Subcutaneous adipose tissue (tissue), 4 donors: ENCODE measurements around the gene CLEC20A. TPM values are rescaled to one million over a fixed set of nuclear protein-coding genes. Genes with fewer than 3 reads are reported as not detected.

Source experiments
- total RNA-seq, 4 donors: library from RNA; depleted of rRNA; stranded (reverse); fragments of >200 nt; gene quantifications; one replicate each; pipeline ENCODE4 v1.1.0, GENCODE V29; 2016
- TF ChIP-seq, protein P1 (sequence below): fragments of 450-650 bp; IDR thresholded peaks from one replicate; pipeline ENCODE4 v1.5.1; 2016; ENCODE audit warnings: low read depth, mild to moderate bottlenecking, control low read depth, antibody characterized with exemption, moderate library complexity

CLEC20A gene
- total RNA-seq, 4 donors from 2014 or later: not detected

DNA sequence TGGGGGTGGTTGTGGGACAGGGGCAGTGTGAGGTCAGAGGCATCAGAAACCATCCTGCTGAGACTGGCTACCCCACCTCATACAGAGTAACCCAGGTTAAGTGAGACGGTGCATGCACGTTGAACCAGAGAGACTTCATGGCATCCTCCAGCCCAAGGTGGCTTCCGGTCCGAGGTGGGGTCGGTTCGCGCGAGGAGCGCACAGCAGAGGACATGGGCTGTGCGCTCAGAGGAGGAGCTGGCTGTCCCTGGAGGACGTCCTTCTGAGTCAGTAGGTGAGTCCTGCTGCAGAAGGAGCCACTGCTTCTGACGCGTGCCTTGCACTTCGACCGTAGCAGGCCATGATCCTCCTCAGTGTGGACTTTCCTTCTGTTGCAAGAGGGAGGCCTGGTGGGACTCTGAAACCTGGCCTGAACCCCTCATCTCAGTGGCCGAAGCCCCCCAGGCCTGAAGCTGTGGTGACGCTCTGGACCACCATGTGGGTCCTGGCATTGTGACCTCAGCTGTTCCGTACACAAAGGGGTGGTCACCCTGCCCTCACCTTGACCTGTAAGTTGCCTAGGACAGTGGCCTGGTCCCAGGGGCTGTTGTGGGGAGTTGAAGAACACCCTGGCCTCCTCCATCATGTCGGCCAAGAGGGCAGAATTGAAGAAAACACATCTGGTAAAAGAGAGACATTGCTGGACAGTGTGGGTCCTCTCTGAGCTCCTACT, 16.0 kb upstream of the CLEC20A start, which contains the start of gene TEX35:
TEX35 (plus strand) TSS at position 544 of the 712 bp plus-strand sequence; CDS start at position 624, 80 bp downstream.
- TF ChIP-seq, protein P1, sequence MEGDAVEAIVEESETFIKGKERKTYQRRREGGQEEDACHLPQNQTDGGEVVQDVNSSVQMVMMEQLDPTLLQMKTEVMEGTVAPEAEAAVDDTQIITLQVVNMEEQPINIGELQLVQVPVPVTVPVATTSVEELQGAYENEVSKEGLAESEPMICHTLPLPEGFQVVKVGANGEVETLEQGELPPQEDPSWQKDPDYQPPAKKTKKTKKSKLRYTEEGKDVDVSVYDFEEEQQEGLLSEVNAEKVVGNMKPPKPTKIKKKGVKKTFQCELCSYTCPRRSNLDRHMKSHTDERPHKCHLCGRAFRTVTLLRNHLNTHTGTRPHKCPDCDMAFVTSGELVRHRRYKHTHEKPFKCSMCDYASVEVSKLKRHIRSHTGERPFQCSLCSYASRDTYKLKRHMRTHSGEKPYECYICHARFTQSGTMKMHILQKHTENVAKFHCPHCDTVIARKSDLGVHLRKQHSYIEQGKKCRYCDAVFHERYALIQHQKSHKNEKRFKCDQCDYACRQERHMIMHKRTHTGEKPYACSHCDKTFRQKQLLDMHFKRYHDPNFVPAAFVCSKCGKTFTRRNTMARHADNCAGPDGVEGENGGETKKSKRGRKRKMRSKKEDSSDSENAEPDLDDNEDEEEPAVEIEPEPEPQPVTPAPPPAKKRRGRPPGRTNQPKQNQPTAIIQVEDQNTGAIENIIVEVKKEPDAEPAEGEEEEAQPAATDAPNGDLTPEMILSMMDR: no peak

DNA sequence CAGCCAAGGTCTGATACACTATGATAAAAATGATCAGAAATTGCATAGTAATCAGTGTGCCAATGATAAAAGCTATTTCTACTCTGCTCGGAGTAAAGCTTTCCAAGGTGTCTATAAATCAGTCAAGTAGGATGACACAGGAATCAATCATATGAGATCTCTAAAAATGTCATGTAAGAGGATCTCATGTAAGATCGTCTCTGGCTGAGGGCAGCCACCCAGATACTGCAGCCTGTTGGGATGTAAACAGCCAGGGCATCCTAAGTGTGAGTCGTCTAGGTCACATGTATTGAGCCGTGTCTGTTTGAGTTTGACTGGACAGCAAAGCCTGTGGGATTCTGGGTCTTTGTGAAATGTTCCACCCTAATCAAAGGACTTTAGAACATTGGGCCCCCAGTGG, 13.4 kb upstream of the CLEC20A start:
- TF ChIP-seq, protein P1: no peak

DNA sequence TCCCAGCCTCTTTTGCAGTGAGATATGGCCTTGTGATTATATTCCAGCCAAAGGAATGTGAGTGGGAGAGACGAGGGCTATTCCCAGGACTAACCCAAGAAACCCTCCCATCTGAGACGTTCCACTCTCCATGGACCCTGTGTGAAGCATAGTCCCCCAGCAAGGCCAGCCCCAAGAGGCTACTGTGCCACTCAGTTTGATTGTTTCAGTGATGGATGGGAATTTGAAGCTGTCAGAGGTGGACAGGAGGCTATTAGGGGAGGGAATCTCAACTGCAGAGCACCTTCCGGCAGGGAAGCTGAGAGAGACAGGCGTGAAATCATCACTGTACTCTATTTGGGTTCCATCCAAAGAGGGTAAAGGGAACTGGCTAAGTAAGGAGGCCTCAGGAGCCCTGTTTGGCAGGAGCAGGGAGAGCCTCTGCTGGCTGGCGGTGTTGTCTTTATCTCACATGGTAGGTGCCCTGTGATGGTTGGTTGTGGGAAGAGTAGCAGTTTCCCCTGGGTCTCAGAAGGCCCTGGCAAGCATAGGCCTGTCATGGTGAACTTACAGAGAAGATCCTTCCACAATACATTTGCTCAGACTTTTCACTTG, 12.7 kb upstream of the CLEC20A start:
- TF ChIP-seq, protein P1: no peak

DNA sequence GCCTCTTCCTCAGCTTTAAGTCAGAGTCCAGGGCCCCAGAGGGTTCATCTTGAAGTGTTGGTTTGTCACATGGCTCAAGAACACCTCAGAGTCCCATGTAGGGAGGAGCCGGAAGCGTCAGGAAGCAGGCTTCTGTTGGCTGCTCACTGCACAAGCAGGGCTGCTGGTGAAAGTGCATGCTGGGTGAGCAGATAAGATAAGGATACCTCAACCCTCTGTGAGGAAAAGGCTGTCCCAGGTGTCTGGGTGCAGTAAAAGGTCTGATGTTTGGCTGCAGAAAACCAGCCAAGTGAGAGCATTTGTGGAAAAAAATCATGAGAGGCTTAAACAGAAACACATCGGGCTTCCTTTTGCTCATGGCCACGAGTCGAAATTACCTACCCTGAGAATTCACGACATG, 9.9 kb upstream of the CLEC20A start:
- TF ChIP-seq, protein P1: no peak

DNA sequence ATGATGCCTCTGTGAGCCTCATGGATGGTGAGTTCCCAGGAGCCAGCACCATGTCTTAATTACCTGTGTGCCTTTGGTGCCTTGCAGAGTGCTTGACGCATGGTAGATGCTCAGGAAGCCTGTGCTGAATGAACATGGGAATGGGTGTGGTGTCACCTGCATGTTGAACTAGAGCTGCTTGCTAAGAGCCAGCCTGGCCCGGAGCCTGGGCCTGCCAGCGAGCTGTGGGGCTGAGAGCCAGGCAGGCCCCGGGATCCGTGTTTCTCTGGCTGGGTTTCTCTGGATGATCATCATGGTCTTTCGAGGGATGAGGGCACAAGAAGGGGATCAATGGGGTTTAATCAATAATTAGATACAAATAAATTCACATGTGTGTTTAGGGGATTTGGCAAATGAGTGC, 9.4 kb upstream of the CLEC20A start:
- TF ChIP-seq, protein P1: no peak

DNA sequence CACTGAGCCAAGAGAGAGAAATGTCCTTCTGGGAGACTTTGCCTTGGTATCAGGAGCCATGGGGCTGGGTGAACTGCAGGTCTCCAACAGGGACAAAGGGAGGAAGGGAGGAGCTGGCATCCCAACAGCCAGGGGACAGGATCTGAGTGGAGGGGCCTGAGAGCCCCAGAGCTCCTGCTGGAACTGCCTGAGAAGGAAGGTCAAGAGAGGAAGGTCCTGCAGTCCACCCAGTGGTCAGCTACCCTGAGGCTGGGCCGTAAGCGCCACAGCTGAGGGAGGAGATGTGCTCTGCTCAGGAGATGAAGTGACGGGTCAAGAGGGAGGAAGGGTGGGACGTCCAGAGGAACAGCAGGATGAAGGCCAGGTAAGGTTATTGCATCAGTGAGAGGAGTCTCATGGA, 7.5 kb upstream of the CLEC20A start:
- TF ChIP-seq, protein P1: no peak

DNA sequence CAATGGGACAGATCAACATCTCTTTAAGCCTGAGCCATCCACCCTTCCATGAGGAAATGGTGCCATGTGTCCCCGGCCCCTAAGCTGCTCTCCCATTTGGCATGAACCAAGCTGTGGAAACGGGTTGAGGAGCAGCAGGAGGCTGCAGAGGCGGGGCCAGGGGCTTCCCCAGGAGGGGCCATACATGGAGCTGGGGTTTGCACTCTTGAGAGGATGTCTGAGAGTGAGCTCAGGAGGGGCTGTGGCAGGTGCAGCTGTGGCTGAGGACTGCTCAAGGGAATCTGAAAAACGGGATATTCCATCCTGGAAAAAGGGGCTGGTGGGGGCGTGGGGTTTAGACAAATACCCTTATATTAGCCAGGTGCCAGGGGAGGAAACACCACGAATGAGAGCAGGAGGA, 7.1 kb upstream of the CLEC20A start:
- TF ChIP-seq, protein P1: no peak
